PC-9 (cell line): ENCODE measurements around the gene CNGA2. TPM values are rescaled to one million over a fixed set of nuclear protein-coding genes. Genes with fewer than 3 reads are reported as not detected.

Experiments used
- BruUV-seq: library from RNA; stranded (reverse); fragments of 400-500 nt; replicated peaks from 2 replicates; lab custom pipeline; 2021; lab: Mats Ljungman, UMichigan
- CTCF ChIA-PET: fragments of 300-600 bp; sonication (Branson Sonifier 250); formaldehyde crosslinking; loops from one replicate; lab custom pipeline; 2022; ENCODE audit warnings: antibody characterized with exemption; lab: Charles Lee
- POLR2A ChIA-PET: fragments of 300-600 bp; sonication (Branson Sonifier 250); formaldehyde crosslinking; loops from one replicate; lab custom pipeline; 2022; ENCODE audit warnings: antibody characterized with exemption; ENCODE audit not compliant: unreplicated experiment; lab: Charles Lee
- DNase-seq, 2 experiments: peaks; one replicate each; pipeline versions ENCODE4 v3.0.0 to v3.0.0-alpha.2; 2015 to 2022; ENCODE audit warnings: mixed read lengths in 1 of 2
- H2AFZ ChIP-seq: fragments of 200-600 bp; sonication (generic); 2 replicates; pipeline ENCODE4 v1.8.1; 2017; ENCODE audit warnings: antibody characterized with exemption
- H3F3A ChIP-seq: fragments of 200-600 bp; sonication (generic); 2 replicates; pipeline ENCODE4 v1.8.1; 2017; ENCODE audit warnings: antibody characterized with exemption, mild to moderate bottlenecking, low read depth; ENCODE audit not compliant: insufficient read depth
- H3K27ac ChIP-seq: fragments of 200-600 bp; sonication (generic); 2 replicates; pipeline ENCODE4 v1.6.1; 2016; ENCODE audit warnings: mixed run types
- H3K27me3 ChIP-seq: fragments of 200-600 bp; sonication (generic); 2 replicates; pipeline ENCODE4 v1.6.1; 2016; ENCODE audit warnings: low read depth, mixed run types; ENCODE audit not compliant: insufficient read depth
- H3K36me3 ChIP-seq: fragments of 200-600 bp; sonication (generic); 2 replicates; pipeline ENCODE4 v1.6.1; 2016; ENCODE audit warnings: low read depth, mixed run types
- H3K4me1 ChIP-seq: fragments of 200-600 bp; sonication (generic); replicated peaks from 2 replicates; pipeline ENCODE4 v1.6.1; 2016; ENCODE audit warnings: mixed run types; ENCODE audit not compliant: insufficient read depth
- H3K4me2 ChIP-seq: fragments of 200-600 bp; sonication (generic); 2 replicates; pipeline ENCODE4 v1.6.1; 2017; ENCODE audit warnings: mixed run types
- H3K4me3 ChIP-seq: fragments of 200-600 bp; sonication (generic); 2 replicates; pipeline ENCODE4 v1.6.1; 2016; ENCODE audit warnings: mixed run types
- H3K79me2 ChIP-seq: fragments of 200-600 bp; sonication (generic); 2 replicates; pipeline ENCODE4 v1.6.1; 2017; ENCODE audit warnings: low read depth, mixed run types
- H3K9me2 ChIP-seq: fragments of 200-600 bp; sonication (generic); 2 replicates; pipeline ENCODE4 v1.8.1; 2017; ENCODE audit warnings: mild to moderate bottlenecking; ENCODE audit not compliant: insufficient read depth
- H3K9me3 ChIP-seq: fragments of 200-600 bp; sonication (generic); 2 replicates; pipeline ENCODE4 v1.8.1; 2016; ENCODE audit warnings: low read depth; ENCODE audit not compliant: insufficient read depth
- H4K20me1 ChIP-seq: fragments of 200-600 bp; sonication (generic); 2 replicates; pipeline ENCODE4 v1.8.1; 2017; ENCODE audit not compliant: insufficient read depth
- CTCF ChIP-seq: fragments of 200-600 bp; sonication (generic); conservative IDR thresholded peaks from 2 replicates; pipeline ENCODE4 v1.6.1; 2017; ENCODE audit warnings: mixed run types, antibody characterized with exemption, mild to moderate bottlenecking, moderate library complexity
- EZH2 ChIP-seq: fragments of 200-600 bp; sonication (generic); IDR thresholded peaks from 2 replicates; pipeline ENCODE4 v1.8.0; 2017; ENCODE audit warnings: antibody characterized with exemption, low read depth
- intact Hi-C: fragments of 100-400 bp; cut with micrococcal nuclease; formaldehyde crosslinking; loops from one replicate; pipeline ENCODE4 v1.10.0; 2022; ENCODE audit not compliant: unreplicated experiment
- total RNA-seq: library from RNA; stranded (reverse); gene quantifications from 2 replicates; pipeline ENCODE4 v1.2.3, GENCODE V29; 2021

Gene CNGA2
- total RNA-seq, 1 experiment from 2014 or later: not detected

GRCh38 chrX:151726751-151727150 lies 7.8 kb upstream of the CNGA2 start:
- CTCF ChIA-PET: no interaction called here
- POLR2A ChIA-PET: no interaction called here

GRCh38 chrX:151727346-151727745 lies 7.2 kb upstream of the CNGA2 start:
- Histone ChIP-seq H3K79me2 (no peaks in the 10 kb centered on the region), H3K4me3 (no peak overlapping the region), H2AFZ (no peak overlapping the region), H3K4me1 (no peaks in the 10 kb centered on the region), H3K4me2 (no peak overlapping the region), H3K27me3 (peaks cover 22% of the 10 kb centered on the region), H3F3A (no peaks in the 10 kb centered on the region), H3K27ac (no peak overlapping the region), H3K36me3 (no peaks in the 10 kb centered on the region), H3K9me3 (no peaks in the 10 kb centered on the region), H4K20me1 (no peaks in the 10 kb centered on the region), H3K9me2 (no peaks in the 10 kb centered on the region)
- ChIA-PET POLR2A (no interaction called here), CTCF (no interaction called here)
- intact Hi-C loops: no loop called here
- BruUV-seq: no TSS peak
- no peak for TF ChIP-seq CTCF
- TF ChIP-seq EZH2: no peak
- no peak for DNase-seq

More at GRCh38 chrX:151726751-151727150, 7.8 kb upstream of the CNGA2 start:
- no peak overlapping the region for H3K4me3 ChIP-seq
- intact Hi-C loops: no loop called here
- H3K27ac ChIP-seq: no peak overlapping the region
- no TSS peak for BruUV-seq
- no peaks in the 10 kb centered on the region for H3K9me3 ChIP-seq
- peaks cover 16% of the 10 kb centered on the region for H3K27me3 ChIP-seq
- H3K4me2 ChIP-seq: no peak overlapping the region
- H3K36me3 ChIP-seq: no peaks in the 10 kb centered on the region
- H4K20me1 ChIP-seq: no peaks in the 10 kb centered on the region
- no peak for DNase-seq
- no peak for TF ChIP-seq CTCF
- TF ChIP-seq EZH2: no peak
- H3K4me1 ChIP-seq: no peaks in the 10 kb centered on the region
- H3K79me2 ChIP-seq: no peaks in the 10 kb centered on the region
- H2AFZ ChIP-seq: no peak overlapping the region
- no peaks in the 10 kb centered on the region for H3K9me2 ChIP-seq
- H3F3A ChIP-seq: no peaks in the 10 kb centered on the region

GRCh38 chrX:151729056-151729725 lies 5.4 kb upstream of the CNGA2 start:
- no peak overlapping the region for H2AFZ ChIP-seq

More at GRCh38 chrX:151729056-151729725, 5.4 kb upstream of the CNGA2 start:
- no TSS peak for BruUV-seq
- H3F3A ChIP-seq: no peaks in the 10 kb centered on the region
- H3K27me3 ChIP-seq: peaks cover 41% of the 10 kb centered on the region
- H3K4me1 ChIP-seq: no peaks in the 10 kb centered on the region
- no peak for DNase-seq
- no peaks in the 10 kb centered on the region for H3K36me3 ChIP-seq
- H3K9me3 ChIP-seq: no peaks in the 10 kb centered on the region
- no peaks in the 10 kb centered on the region for H4K20me1 ChIP-seq
- no peak for TF ChIP-seq EZH2
- no peak for TF ChIP-seq CTCF
- no peaks in the 10 kb centered on the region for H3K79me2 ChIP-seq
- no peak overlapping the region for H3K27ac ChIP-seq
- ChIA-PET CTCF (interaction anchor here (0.7 kb wide), 1 partner anchor 24 kb away, joined by 5 read pairs; no protein-coding TSS in a partner anchor), POLR2A (no interaction called here)
- H3K9me2 ChIP-seq: no peaks in the 10 kb centered on the region
- intact Hi-C loops: no loop called here
- H3K4me3 ChIP-seq: no peak overlapping the region
- no peak overlapping the region for H3K4me2 ChIP-seq
